ENCODE data around the gene LTBP3. TPM values are rescaled to one million over a fixed set of nuclear protein-coding genes. Genes with fewer than 3 reads are reported as not detected.

The LTBP3 gene
- polyA plus RNA-seq, 1 of the 3 experiments (the other 2 are of a cell fraction), result 167 TPM

GRCh38 chr11:65542738-65543390 lies 15.3 kb downstream of the LTBP3 start (continued):
- no peak for TF ChIP-seq REST (IDR thresholded peaks at IDR 0.05; ENCODE audit: low read depth, low read length)
- no peak for TF ChIP-seq FOXJ3 (CRISPR knock-in tag; IDR thresholded peaks at IDR 0.05)

GRCh38 chr11:65541093-65541982 lies 16.8 kb downstream of the LTBP3 start:
- CTCF ChIA-PET, result interaction anchor here (0.6 to 13.1 kb wide), 33 partner anchors 9 to 406 kb away, joined by 3 to 295 read pairs (median 5); partner anchors contain the start of genes EHBP1L1, FAM89B, KCNK7 and LTBP3
- POLR2A ChIA-PET, result interaction anchor here (0.7 to 1.6 kb wide), 7 partner anchors 11 to 97 kb away, joined by 3 to 7 read pairs (median 4); partner anchors contain the start of genes PCNX3, SIPA1 and ZNRD2
- H3K4me3 ChIP-seq (ENCODE audit: low read depth in 2 of 2, low read length in 1 of 2), result peak overlapping the region; percentile 43 to 49; a peak in 3 of 4 replicates
- WGBS (ENCODE audit: low lambda C conversion rate), result 57% methylated on average over 5 of the region's 18 CpGs
- no peak for TF ChIP-seq EP300 (IDR thresholded peaks at IDR 0.05; ENCODE audit: borderline replicate concordance in 1 of 2, low read depth in 1 of 2, low read length in 1 of 2)
- TF ChIP-seq RAD21 (IDR thresholded peaks at IDR 0.05; ENCODE audit: low read length), result no peak
- no peak for TF ChIP-seq YY1 (IDR thresholded peaks at IDR 0.05; ENCODE audit: low read depth)
- H3K4me1 ChIP-seq (ENCODE audit: control insufficient read depth in 1 of 2, insufficient read depth in 2 of 2, low read depth in 1 of 2, low read length in 1 of 2), result peaks cover 4 to 12% of the 10 kb centered on the region in 2 experiments; a peak in 1 of 4 replicates
- no peaks in the 10 kb centered on the region for H3K9me3 ChIP-seq
- peaks cover 20% of the 10 kb centered on the region for H4K20me1 ChIP-seq (ENCODE audit: insufficient read depth)
- H2AFZ ChIP-seq (ENCODE audit: low read depth), result no peak overlapping the region
- H3K27ac ChIP-seq (ENCODE audit: low read depth in 2 of 2, low read length in 1 of 2), result peak overlapping the region; percentile 29 to 81
- H3K79me2 ChIP-seq (ENCODE audit: insufficient read depth), result no peaks in the 10 kb centered on the region
- no peaks in the 10 kb centered on the region for H3K9me2 ChIP-seq
- peaks cover 42% of the 10 kb centered on the region for H3F3A ChIP-seq (replicated peaks; ENCODE audit: insufficient read depth)
- H3K27me3 ChIP-seq (ENCODE audit: insufficient read depth), result no peaks in the 10 kb centered on the region
- H3K36me3 ChIP-seq (replicated peaks in 1 of 2; ENCODE audit: control insufficient read depth in 1 of 2, insufficient read depth in 2 of 2, low read length in 1 of 2), result peaks cover 0 to 48% of the 10 kb centered on the region in 2 experiments
- no peak overlapping the region for H3K9ac ChIP-seq
- H3K4me2 ChIP-seq, result peak overlapping the region; percentile 71
- no peak for DNase-seq
